ENCODE data around the gene LGSN. TPM values are rescaled to one million over a fixed set of nuclear protein-coding genes. Genes with fewer than 3 reads are reported as not detected.

The LGSN gene
- total and polyA plus RNA-seq, 2 donors (not counting 3 experiments of a cell fraction or from before 2014, with no cell fraction given) = not detected

- FAIRE-seq (no peak), DNase-seq (ENCODE audit: low read depth, low spot score) (no peak)
- CTCF ChIA-PET = no interaction called here
- Histone ChIP-seq H3K27ac (ENCODE audit: insufficient read depth, low read depth, low read length) (no peak overlapping the region), H3K4me1 (ENCODE audit: control insufficient read depth, extremely low read depth, insufficient read depth, low read length) (no peaks in the 10 kb centered on the region), H3K9ac (replicated peaks; ENCODE audit: extremely low read depth, insufficient read depth, low read length) (no peak overlapping the region), H3K9me1 (replicated peaks; ENCODE audit: control insufficient read depth, extremely low read depth, insufficient read depth, low read length) (no peaks in the 10 kb centered on the region), H3K36me3 (ENCODE audit: control insufficient read depth in 2 of 2, extremely low read depth in 1 of 2, insufficient read depth in 2 of 2, low read length in 2 of 2) (no peaks in the 10 kb centered on the region), H4K20me1 (replicated peaks; ENCODE audit: control insufficient read depth, extremely low read depth, insufficient read depth, low read length) (no peaks in the 10 kb centered on the region), H3K79me2 (ENCODE audit: control insufficient read depth, insufficient read depth, low read length) (no peaks in the 10 kb centered on the region), H3K27me3 (ENCODE audit: control insufficient read depth in 2 of 2, insufficient read depth in 2 of 2, low read length in 2 of 2) (no peaks in the 10 kb centered on the region), H3K4me3 (replicated peaks in 1 of 3; ENCODE audit: insufficient read depth in 1 of 3, low read depth in 1 of 3, low read length in 3 of 3) (no peak overlapping the region), H3K9me3 (replicated peaks; ENCODE audit: control insufficient read depth, insufficient read depth, low read length) (no peaks in the 10 kb centered on the region), H2AFZ (ENCODE audit: low read depth, low read length) (no peak overlapping the region), H3K4me2 (ENCODE audit: insufficient read depth, low read length) (no peak overlapping the region)
- POLR2A ChIA-PET = no interaction called here
- no peak for TF ChIP-seq GATA2 (IDR thresholded peaks at IDR 0.05; ENCODE audit: insufficient read depth, insufficient read length, low read depth, low read length)
- TF ChIP-seq POLR2AphosphoS5 (IDR thresholded peaks at IDR 0.05; ENCODE audit: insufficient read depth, low read depth, low read length) = no peak
- TF ChIP-seq POLR2A (IDR thresholded peaks at IDR 0.05; ENCODE audit: low read depth, low read length) = no peak
- TF ChIP-seq CTCF (IDR thresholded peaks at IDR 0.05; ENCODE audit: extremely low read depth in 1 of 2, insufficient read depth in 1 of 2, low read depth in 1 of 2, low read length in 2 of 2) = no peak
- no peak for TF ChIP-seq MAX (IDR thresholded peaks at IDR 0.05; ENCODE audit: insufficient read depth, insufficient read length)
- TF ChIP-seq FOS (IDR thresholded peaks at IDR 0.05; ENCODE audit: borderline replicate concordance, insufficient read depth, low read length) = no peak
- no peak for TF ChIP-seq JUN (IDR thresholded peaks at IDR 0.05; ENCODE audit: borderline replicate concordance, insufficient read depth, insufficient read length, low read depth)
- TF ChIP-seq MYC (IDR thresholded peaks at IDR 0.05; ENCODE audit: low read depth, low read length) = no peak
- no peak for TF ChIP-seq EZH2 (IDR thresholded peaks at IDR 0.05; ENCODE audit: borderline replicate concordance, low read depth, low read length, severe bottlenecking)
- intact Hi-C loops (cut with micrococcal nuclease) (no loop called here), dilution Hi-C loops (cut with MboI; ENCODE audit: extremely low pct_ligation_motif_present, low sequenced_read_pairs) (no loop called here)
- BruUV-seq (replicated peaks) = no TSS peak
Measured at GRCh38 chr6:63268574-63268973, 51.2 kb downstream of the LGSN start.
